ENCODE data around the gene SCIMP.

- TF ChIP-seq CTCF (conservative IDR thresholded peaks at IDR 0.05 in 1 of 2, IDR thresholded peaks at IDR 0.05 in 1 of 2; ENCODE audit: extremely low read depth in 1 of 2, insufficient read depth in 1 of 2, low read depth in 1 of 2, low read length in 2 of 2) (no peak), EZH2 (IDR thresholded peaks at IDR 0.05; ENCODE audit: borderline replicate concordance, low read length) (no peak)
Observed at GRCh38 chr17:5194346-5194745, 40.3 kb downstream of the SCIMP start.

All from mammary epithelial cell (primary cell).